ENCODE measurements around the gene TRAPPC11. TPM values are rescaled to one million over a fixed set of nuclear protein-coding genes. Genes with fewer than 3 reads are reported as not detected.

TRAPPC11 gene
- polyA plus RNA-seq, 1 experiment, result 21.2 TPM

GRCh38 chr4:183729069-183729406, 69.9 kb downstream of the TRAPPC11 start:
- ChIA-PET POLR2A (no interaction called here), CTCF (no interaction called here)
- no peak overlapping the region for H3K4me3 ChIP-seq (ENCODE audit: low read depth, low read length)
- no peak for DNase-seq (ENCODE audit: low read depth)
- no peaks in the 10 kb centered on the region for H3K36me3 ChIP-seq (ENCODE audit: control insufficient read depth, insufficient read depth, low read length)
- no peaks in the 10 kb centered on the region for H3K27me3 ChIP-seq (ENCODE audit: control insufficient read depth, insufficient read depth, low read length)
- no peak for TF ChIP-seq CTCF (IDR thresholded peaks at IDR 0.05; ENCODE audit: insufficient read depth, low read depth, low read length)

- TF ChIP-seq CTCF (IDR thresholded peaks at IDR 0.05; ENCODE audit: insufficient read depth, low read depth, low read length), result no peak
- H3K27me3 ChIP-seq (ENCODE audit: control insufficient read depth, insufficient read depth, low read length), result no peaks in the 10 kb centered on the region
- no peaks in the 10 kb centered on the region for H3K36me3 ChIP-seq (ENCODE audit: control insufficient read depth, insufficient read depth, low read length)
- CTCF ChIA-PET, result no interaction called here
- DNase-seq (ENCODE audit: low read depth), result no peak
- POLR2A ChIA-PET, result no interaction called here
- H3K4me3 ChIP-seq (ENCODE audit: low read depth, low read length), result no peak overlapping the region
These were observed 70.6 kb downstream of the TRAPPC11 start for GRCh38 chr4:183729430-183730328.

GRCh38 chr4:183732296-183732695, 73.2 kb downstream of the TRAPPC11 start:
- CTCF ChIA-PET, result no interaction called here
- POLR2A ChIA-PET, result no interaction called here
- TF ChIP-seq CTCF (IDR thresholded peaks at IDR 0.05; ENCODE audit: insufficient read depth, low read depth, low read length), result no peak
- H3K4me3 ChIP-seq (ENCODE audit: low read depth, low read length), result no peak overlapping the region
- no peaks in the 10 kb centered on the region for H3K27me3 ChIP-seq (ENCODE audit: control insufficient read depth, insufficient read depth, low read length)
- no peak for DNase-seq (ENCODE audit: low read depth)
- H3K36me3 ChIP-seq (ENCODE audit: control insufficient read depth, insufficient read depth, low read length), result no peaks in the 10 kb centered on the region

GRCh38 chr4:183733181-183733580, 74.1 kb downstream of the TRAPPC11 start:
- H3K36me3 ChIP-seq (ENCODE audit: control insufficient read depth, insufficient read depth, low read length), result no peaks in the 10 kb centered on the region
- ChIA-PET CTCF (no interaction called here), POLR2A (no interaction called here)
- no peak overlapping the region for H3K4me3 ChIP-seq (ENCODE audit: low read depth, low read length)
- no peak for DNase-seq (ENCODE audit: low read depth)
- TF ChIP-seq CTCF (IDR thresholded peaks at IDR 0.05; ENCODE audit: insufficient read depth, low read depth, low read length), result no peak
- no peaks in the 10 kb centered on the region for H3K27me3 ChIP-seq (ENCODE audit: control insufficient read depth, insufficient read depth, low read length)

GRCh38 chr4:183738081-183738673, 79.1 kb downstream of the TRAPPC11 start:
- CTCF ChIA-PET, result no interaction called here
- TF ChIP-seq CTCF (IDR thresholded peaks at IDR 0.05; ENCODE audit: insufficient read depth, low read depth, low read length), result no peak
- Histone ChIP-seq H3K27me3 (ENCODE audit: control insufficient read depth, insufficient read depth, low read length) (no peaks in the 10 kb centered on the region), H3K4me3 (ENCODE audit: low read depth, low read length) (no peak overlapping the region), H3K36me3 (ENCODE audit: control insufficient read depth, insufficient read depth, low read length) (no peaks in the 10 kb centered on the region)
- DNase-seq (ENCODE audit: low read depth), result no peak
- POLR2A ChIA-PET, result no interaction called here
